HCT116 (cell line): ENCODE data around the gene TSPAN7. TPM values are rescaled to one million over a fixed set of nuclear protein-coding genes. Genes with fewer than 3 reads are reported as not detected.

Experiments used
- ATAC-seq: fragments of 200-7000 bp; cut with Tn5 transposase; 2 replicates; pipeline ENCODE4 v1.9.1; 2020; ENCODE audit warnings: mild to moderate bottlenecking, moderate library complexity
- BruUV-seq: library from RNA; stranded (reverse); fragments of 400-500 nt; replicated peaks from 2 replicates; lab custom pipeline; 2021; lab: Mats Ljungman, UMichigan
- CTCF ChIA-PET: fragments of 300-600 bp; sonication (Branson Sonifier 250); formaldehyde crosslinking; loops from one replicate; lab custom pipeline; 2021; ENCODE audit warnings: antibody characterized with exemption; lab: Charles Lee
- POLR2A ChIA-PET: fragments of 300-600, 350-600 bp; sonication (Branson Sonifier 250); formaldehyde crosslinking; loops from one replicate; lab custom pipeline; 2021; ENCODE audit warnings: antibody characterized with exemption; lab: Charles Lee
- RAD21 ChIA-PET, 2 experiments: fragments of 300-600 bp; sonication (Branson Sonifier 250); formaldehyde crosslinking; loops; one replicate each; lab custom pipeline; 2023; ENCODE audit warnings: low total read pairs in 2 of 2; ENCODE audit not compliant: uncharacterized antibody in 2 of 2, unreplicated experiment in 2 of 2, low non-redundant PET in 1 of 2; lab: Charles Lee
- DNase-seq: peaks from one replicate; pipeline ENCODE4 v3.0.0-alpha.2; 2010; ENCODE audit warnings: low read depth, low spot score
- H2AFZ ChIP-seq: fragments of 200-600 bp; shearing (Covaris generic), sonication (generic); 2 replicates; pipeline ENCODE4 v1.6.1; 2017; ENCODE audit warnings: low read depth, mixed run types, mixed read lengths, antibody characterized with exemption, low read length; ENCODE audit not compliant: poor library complexity, severe bottlenecking
- H3K27ac ChIP-seq: 2 replicates; pipeline ENCODE4 v1.5.1; 2012; ENCODE audit warnings: low read depth, low read length
- H3K27me3 ChIP-seq: fragments of 200-600 bp; sonication (generic); 2 replicates; pipeline ENCODE4 v1.6.1; 2016; ENCODE audit warnings: mixed run types, low read length, mixed read lengths; ENCODE audit not compliant: insufficient read depth
- H3K36me3 ChIP-seq, 2 experiments: fragments of 200-500 bp in 1 of 2; fragments of 200-600 bp in 1 of 2; sonication (Bioruptor generic) in 1 of 2; sonication (generic) in 1 of 2; 2 replicates each; pipeline versions ENCODE4 v1.5.1 to v1.6.1; 2014 to 2016; ENCODE audit warnings: low read length in 2 of 2, inconsistent platforms in 1 of 2, mixed read lengths in 1 of 2, mixed run types in 1 of 2; ENCODE audit not compliant: insufficient read depth in 2 of 2, control insufficient read depth in 1 of 2
- H3K4me1 ChIP-seq, 2 experiments: fragments of 200-600 bp in 1 of 2; sonication (generic) in 1 of 2; 2 replicates each; pipeline versions ENCODE4 v1.5.1 to v1.6.1; 2012 to 2017; ENCODE audit warnings: low read length in 2 of 2, inconsistent platforms in 1 of 2, mild to moderate bottlenecking in 1 of 2, mixed read lengths in 1 of 2, mixed run types in 1 of 2, moderate library complexity in 1 of 2; ENCODE audit not compliant: insufficient read depth in 2 of 2, control insufficient read depth in 1 of 2
- H3K4me2 ChIP-seq: fragments of 200-600 bp; sonication (generic); 2 replicates; pipeline ENCODE4 v1.6.1; 2017; ENCODE audit warnings: mixed run types, low read length, mixed read lengths
- H3K4me3 ChIP-seq, 2 experiments: fragments of 200-600 bp in 1 of 2; sonication (generic) in 1 of 2; replicated peaks in 1 of 2; 2 replicates each; pipeline ENCODE4 v1.5.1; 2011 to 2016; ENCODE audit warnings: low read length in 2 of 2, control low read depth in 1 of 2, low read depth in 1 of 2, mild to moderate bottlenecking in 1 of 2, mixed read lengths in 1 of 2, mixed run types in 1 of 2
- H3K79me2 ChIP-seq: fragments of 200-600 bp; sonication (generic); 2 replicates; pipeline ENCODE4 v1.6.1; 2017; ENCODE audit warnings: mild to moderate bottlenecking, mixed run types, low read length, moderate library complexity, mixed read lengths; ENCODE audit not compliant: insufficient read depth
- H3K9ac ChIP-seq: fragments of 200-600 bp; sonication (generic); 2 replicates; pipeline ENCODE4 v1.6.1; 2016; ENCODE audit warnings: low read length, mixed read lengths
- H3K9me2 ChIP-seq: fragments of 200-600 bp; sonication (generic), shearing (Covaris generic); 2 replicates; pipeline ENCODE4 v1.6.1; 2017; ENCODE audit warnings: mixed run types, mild to moderate bottlenecking, moderate library complexity; ENCODE audit not compliant: insufficient read depth
- H3K9me3 ChIP-seq, 2 experiments: fragments of 200-500 bp in 1 of 2; fragments of 200-600 bp in 1 of 2; sonication (Bioruptor generic) in 1 of 2; sonication (generic) in 1 of 2; 2 replicates each; pipeline ENCODE4 v1.6.1; 2014 to 2017; ENCODE audit warnings: low read length in 2 of 2, mixed read lengths in 2 of 2, inconsistent platforms in 1 of 2, low read depth in 1 of 2, mild to moderate bottlenecking in 1 of 2, mixed run types in 1 of 2, moderate library complexity in 1 of 2; ENCODE audit not compliant: control insufficient read depth in 1 of 2, insufficient read depth in 1 of 2
- H4K20me1 ChIP-seq: fragments of 200-600 bp; sonication (generic), shearing (Covaris generic); 2 replicates; pipeline ENCODE4 v1.6.1; 2017; ENCODE audit warnings: mixed run types, mild to moderate bottlenecking, moderate library complexity; ENCODE audit not compliant: insufficient read depth
- CBX3 ChIP-seq: IDR thresholded peaks from 2 replicates; pipeline ENCODE4 v1.6.1; 2012; ENCODE audit warnings: low read depth
- JUND ChIP-seq: IDR thresholded peaks from 2 replicates; pipeline ENCODE4 v1.6.1; 2012
- MAX ChIP-seq: IDR thresholded peaks from 2 replicates; pipeline ENCODE4 v1.6.1; 2012
- SP1 ChIP-seq: IDR thresholded peaks from 2 replicates; pipeline ENCODE4 v1.6.1; 2012; ENCODE audit warnings: low read depth
- intact Hi-C: fragments of 100-400 bp; cut with micrococcal nuclease; formaldehyde crosslinking; loops from 2 replicates; pipeline ENCODE4 v1.10.0; 2022
- total RNA-seq: library from RNA; stranded (reverse); gene quantifications from one replicate; pipeline ENCODE4 v1.2.1, GENCODE V29; 2021; ENCODE audit not compliant: unreplicated experiment
- TF ChIP-seq, protein P1 (sequence below): IDR thresholded peaks from 2 replicates; pipeline ENCODE4 v1.6.1; 2012; ENCODE audit warnings: low read depth
- TF ChIP-seq, protein P2 (sequence below): IDR thresholded peaks from 2 replicates; pipeline ENCODE4 v1.6.1; 2012

Gene TSPAN7
- total RNA-seq, 1 experiment from 2014 or later, result 2.9 TPM

GRCh38 chrX:38656350-38656915 is 95.1 kb downstream of the TSPAN7 start:
- TF ChIP-seq CBX3 (no peak), SP1 (no peak), JUND (no peak), MAX (no peak)
- TF ChIP-seq, protein P1, sequence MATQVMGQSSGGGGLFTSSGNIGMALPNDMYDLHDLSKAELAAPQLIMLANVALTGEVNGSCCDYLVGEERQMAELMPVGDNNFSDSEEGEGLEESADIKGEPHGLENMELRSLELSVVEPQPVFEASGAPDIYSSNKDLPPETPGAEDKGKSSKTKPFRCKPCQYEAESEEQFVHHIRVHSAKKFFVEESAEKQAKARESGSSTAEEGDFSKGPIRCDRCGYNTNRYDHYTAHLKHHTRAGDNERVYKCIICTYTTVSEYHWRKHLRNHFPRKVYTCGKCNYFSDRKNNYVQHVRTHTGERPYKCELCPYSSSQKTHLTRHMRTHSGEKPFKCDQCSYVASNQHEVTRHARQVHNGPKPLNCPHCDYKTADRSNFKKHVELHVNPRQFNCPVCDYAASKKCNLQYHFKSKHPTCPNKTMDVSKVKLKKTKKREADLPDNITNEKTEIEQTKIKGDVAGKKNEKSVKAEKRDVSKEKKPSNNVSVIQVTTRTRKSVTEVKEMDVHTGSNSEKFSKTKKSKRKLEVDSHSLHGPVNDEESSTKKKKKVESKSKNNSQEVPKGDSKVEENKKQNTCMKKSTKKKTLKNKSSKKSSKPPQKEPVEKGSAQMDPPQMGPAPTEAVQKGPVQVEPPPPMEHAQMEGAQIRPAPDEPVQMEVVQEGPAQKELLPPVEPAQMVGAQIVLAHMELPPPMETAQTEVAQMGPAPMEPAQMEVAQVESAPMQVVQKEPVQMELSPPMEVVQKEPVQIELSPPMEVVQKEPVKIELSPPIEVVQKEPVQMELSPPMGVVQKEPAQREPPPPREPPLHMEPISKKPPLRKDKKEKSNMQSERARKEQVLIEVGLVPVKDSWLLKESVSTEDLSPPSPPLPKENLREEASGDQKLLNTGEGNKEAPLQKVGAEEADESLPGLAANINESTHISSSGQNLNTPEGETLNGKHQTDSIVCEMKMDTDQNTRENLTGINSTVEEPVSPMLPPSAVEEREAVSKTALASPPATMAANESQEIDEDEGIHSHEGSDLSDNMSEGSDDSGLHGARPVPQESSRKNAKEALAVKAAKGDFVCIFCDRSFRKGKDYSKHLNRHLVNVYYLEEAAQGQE, result no peak
- TF ChIP-seq, protein P2, sequence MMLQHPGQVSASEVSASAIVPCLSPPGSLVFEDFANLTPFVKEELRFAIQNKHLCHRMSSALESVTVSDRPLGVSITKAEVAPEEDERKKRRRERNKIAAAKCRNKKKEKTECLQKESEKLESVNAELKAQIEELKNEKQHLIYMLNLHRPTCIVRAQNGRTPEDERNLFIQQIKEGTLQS, result no peak
- H3K36me3 ChIP-seq, result no peaks in the 10 kb centered on the region
- H3K79me2 ChIP-seq, result no peaks in the 10 kb centered on the region
- H3K4me1 ChIP-seq, result no peaks in the 10 kb centered on the region
- no peak overlapping the region for H3K27ac ChIP-seq
- no peaks in the 10 kb centered on the region for H4K20me1 ChIP-seq
- CTCF ChIA-PET, result interaction anchor here (1.4 kb wide), 1 partner anchor 321 kb away, joined by 3 read pairs; no protein-coding TSS in a partner anchor
- POLR2A ChIA-PET, result no interaction called here
- H3K27me3 ChIP-seq, result no peaks in the 10 kb centered on the region
- BruUV-seq, result no TSS peak
- intact Hi-C loops, result no loop called here
- H3K9ac ChIP-seq, result no peak overlapping the region
- no peak overlapping the region for H3K4me2 ChIP-seq
- H3K4me3 ChIP-seq, result no peak overlapping the region
- no peaks in the 10 kb centered on the region for H3K9me3 ChIP-seq
- ATAC-seq (no peak), DNase-seq (no peak)
- H2AFZ ChIP-seq, result no peak overlapping the region
- H3K9me2 ChIP-seq, result no peaks in the 10 kb centered on the region
- RAD21 ChIA-PET, result no interaction called here
